C4-2B (cell line): ENCODE results near the gene NAA25.

Source experiments
- CTCF ChIP-seq: fragments of 450-650 bp; conservative IDR thresholded peaks from 2 replicates; pipeline ENCODE4 v1.5.1; 2017; ENCODE audit warnings: mild to moderate bottlenecking
- ZFX ChIP-seq: fragments of 450-650 bp; IDR thresholded peaks from 2 replicates; pipeline ENCODE4 v1.6.1; 2017

DNA sequence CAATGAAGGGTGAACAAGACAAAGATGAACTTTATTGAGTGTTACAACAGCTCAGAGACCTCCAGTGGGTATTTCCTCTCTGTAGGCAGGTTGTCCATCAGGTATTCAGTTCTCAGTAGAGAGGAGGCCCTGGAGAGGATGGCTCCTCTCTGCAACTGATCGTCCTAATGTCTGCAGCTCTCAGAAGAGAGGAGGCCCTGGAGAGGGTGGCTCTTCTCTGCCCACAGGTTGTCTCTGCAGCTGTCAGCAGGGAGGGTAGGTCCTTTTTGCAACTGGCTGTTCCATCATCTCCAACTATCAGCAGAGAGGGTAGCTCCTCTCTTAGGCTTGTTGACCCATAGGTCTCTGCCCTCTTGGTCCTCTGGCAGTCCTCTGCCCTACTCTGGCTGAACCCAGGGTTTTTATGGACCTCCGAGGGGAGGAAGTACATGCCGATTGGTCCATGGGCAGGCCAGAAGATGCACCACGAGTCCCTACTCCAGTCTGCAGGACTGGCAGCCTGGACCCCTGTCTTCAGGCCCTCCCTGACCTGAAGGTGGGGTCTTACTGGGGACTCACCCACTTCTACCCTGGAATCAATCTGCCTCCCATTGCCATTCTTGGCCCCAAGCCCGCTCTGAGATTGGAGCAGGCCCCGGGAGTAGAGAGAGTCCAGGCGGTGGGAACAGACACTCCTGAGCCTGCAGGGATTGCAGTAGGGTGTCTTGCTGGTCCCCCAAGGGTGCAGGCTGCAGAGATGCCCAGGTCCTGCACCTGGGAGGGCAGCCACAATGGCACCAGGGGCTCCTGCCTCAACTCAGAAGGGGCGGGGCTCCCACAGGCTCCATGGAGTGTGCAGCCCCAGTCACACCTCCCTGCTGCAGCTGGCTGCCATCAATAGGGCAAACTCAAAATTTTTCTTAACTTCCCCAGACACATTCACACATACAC, 97.9 kb downstream of the NAA25 start:
- no peak for TF ChIP-seq CTCF
- TF ChIP-seq ZFX, result no peak
